ENCODE measurements around the gene PNPLA1. TPM values are rescaled to one million over a fixed set of nuclear protein-coding genes. Genes with fewer than 3 reads are reported as not detected.

The PNPLA1 gene
- total RNA-seq, 1 experiment from 2014 or later: 0.17 TPM

- no peak for DNase-seq
- H3K27me3 ChIP-seq (ENCODE audit: insufficient read depth, low read depth): no peaks in the 10 kb centered on the region
- no TSS peak for BruUV-seq (replicated peaks)
- no peaks in the 10 kb centered on the region for H3K9me2 ChIP-seq (ENCODE audit: insufficient read depth)
- no peaks in the 10 kb centered on the region for H3K4me1 ChIP-seq (replicated peaks; ENCODE audit: insufficient read depth)
- H3F3A ChIP-seq (ENCODE audit: insufficient read depth, low read depth): no peaks in the 10 kb centered on the region
- H3K4me2 ChIP-seq: no peak overlapping the region
- H3K27ac ChIP-seq: no peak overlapping the region
- ChIA-PET CTCF (no interaction called here), POLR2A (ENCODE audit: unreplicated experiment) (interaction anchor here (0.5 to 0.6 kb wide), 2 partner anchors 34 to 779 kb away, joined by 5 to 7 read pairs; no protein-coding TSS in a partner anchor)
- TF ChIP-seq CTCF (conservative IDR thresholded peaks at IDR 0.05) (no peak), EZH2 (IDR thresholded peaks at IDR 0.05; ENCODE audit: low read depth) (no peak)
- H4K20me1 ChIP-seq (ENCODE audit: insufficient read depth): no peaks in the 10 kb centered on the region
- no peak overlapping the region for H3K4me3 ChIP-seq
- no peaks in the 10 kb centered on the region for H3K9me3 ChIP-seq (ENCODE audit: insufficient read depth, low read depth)
- no peaks in the 10 kb centered on the region for H3K79me2 ChIP-seq (ENCODE audit: low read depth)
- intact Hi-C loops (cut with micrococcal nuclease; ENCODE audit: unreplicated experiment): no loop called here
- H3K36me3 ChIP-seq (ENCODE audit: low read depth): no peaks in the 10 kb centered on the region
- no peak overlapping the region for H2AFZ ChIP-seq
These were observed 57.5 kb downstream of the PNPLA1 start for GRCh38 chr6:36327226-36327918.

GRCh38 chr6:36327919-36328236 lies 58.0 kb downstream of the PNPLA1 start:
- Histone ChIP-seq H4K20me1 (ENCODE audit: insufficient read depth) (no peaks in the 10 kb centered on the region), H3K4me2 (no peak overlapping the region), H3K36me3 (ENCODE audit: low read depth) (no peaks in the 10 kb centered on the region), H3K79me2 (ENCODE audit: low read depth) (no peaks in the 10 kb centered on the region), H3K4me3 (no peak overlapping the region), H3K4me1 (replicated peaks; ENCODE audit: insufficient read depth) (no peaks in the 10 kb centered on the region), H3K27ac (no peak overlapping the region), H3K27me3 (ENCODE audit: insufficient read depth, low read depth) (no peaks in the 10 kb centered on the region), H3K9me3 (ENCODE audit: insufficient read depth, low read depth) (no peaks in the 10 kb centered on the region), H3F3A (ENCODE audit: insufficient read depth, low read depth) (no peaks in the 10 kb centered on the region), H3K9me2 (ENCODE audit: insufficient read depth) (no peaks in the 10 kb centered on the region), H2AFZ (no peak overlapping the region)
- intact Hi-C loops (cut with micrococcal nuclease; ENCODE audit: unreplicated experiment): no loop called here
- DNase-seq: no peak
- POLR2A ChIA-PET (ENCODE audit: unreplicated experiment): interaction anchor here (0.5 kb wide), 1 partner anchor 779 kb away, joined by 7 read pairs; no protein-coding TSS in a partner anchor
- no TSS peak for BruUV-seq (replicated peaks)
- TF ChIP-seq CTCF (conservative IDR thresholded peaks at IDR 0.05) (no peak), EZH2 (IDR thresholded peaks at IDR 0.05; ENCODE audit: low read depth) (no peak)
- CTCF ChIA-PET: no interaction called here

GRCh38 chr6:36328600-36328999 lies 58.7 kb downstream of the PNPLA1 start:
- Histone ChIP-seq H3K27me3 (ENCODE audit: insufficient read depth, low read depth) (no peaks in the 10 kb centered on the region), H4K20me1 (ENCODE audit: insufficient read depth) (no peaks in the 10 kb centered on the region), H3F3A (ENCODE audit: insufficient read depth, low read depth) (no peaks in the 10 kb centered on the region), H3K27ac (no peak overlapping the region), H3K4me1 (replicated peaks; ENCODE audit: insufficient read depth) (no peaks in the 10 kb centered on the region), H3K4me2 (no peak overlapping the region), H3K36me3 (ENCODE audit: low read depth) (no peaks in the 10 kb centered on the region), H3K9me3 (ENCODE audit: insufficient read depth, low read depth) (no peaks in the 10 kb centered on the region), H2AFZ (no peak overlapping the region), H3K79me2 (ENCODE audit: low read depth) (no peaks in the 10 kb centered on the region), H3K4me3 (no peak overlapping the region), H3K9me2 (ENCODE audit: insufficient read depth) (no peaks in the 10 kb centered on the region)
- POLR2A ChIA-PET (ENCODE audit: unreplicated experiment): no interaction called here
- BruUV-seq (replicated peaks): no TSS peak
- intact Hi-C loops (cut with micrococcal nuclease; ENCODE audit: unreplicated experiment): no loop called here
- CTCF ChIA-PET: no interaction called here
- TF ChIP-seq EZH2 (IDR thresholded peaks at IDR 0.05; ENCODE audit: low read depth) (no peak), CTCF (conservative IDR thresholded peaks at IDR 0.05) (no peak)
- DNase-seq: no peak
